HG02678 (cell line): ENCODE measurements around the gene ZNF761.
"Not testable (repeated sequence)": the region's sequence is repeated elsewhere in the genome, so short reads cannot be mapped to it uniquely, and the experiment has no call there.

Experiments
- ATAC-seq: cut with Tn5 transposase; IDR thresholded peaks from one replicate; pipeline ENCODE4 v1.9.1; 2021; ENCODE audit warnings: mild to moderate bottlenecking, moderate library complexity; ENCODE audit not compliant: unreplicated experiment

The ZNF761 gene

DNA sequence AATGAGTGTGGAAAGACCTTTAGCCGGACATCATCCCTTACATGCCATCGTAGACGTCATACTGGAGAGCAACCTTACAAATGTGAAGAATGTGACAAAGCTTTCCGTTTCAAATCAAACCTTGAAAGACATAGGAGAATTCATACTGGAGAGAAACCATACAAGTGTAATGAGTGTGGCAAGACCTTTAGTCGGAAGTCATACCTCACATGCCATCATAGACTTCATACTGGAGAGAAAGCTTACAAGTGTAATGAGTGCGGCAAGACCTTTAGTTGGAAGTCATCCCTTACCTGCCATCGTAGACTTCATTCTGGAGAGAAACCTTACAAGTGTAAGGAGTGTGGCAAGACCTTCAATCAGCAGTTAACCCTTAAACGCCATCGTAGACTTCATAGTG is 24.0 kb downstream of the ZNF761 start:
- ATAC-seq, result no peak

DNA sequence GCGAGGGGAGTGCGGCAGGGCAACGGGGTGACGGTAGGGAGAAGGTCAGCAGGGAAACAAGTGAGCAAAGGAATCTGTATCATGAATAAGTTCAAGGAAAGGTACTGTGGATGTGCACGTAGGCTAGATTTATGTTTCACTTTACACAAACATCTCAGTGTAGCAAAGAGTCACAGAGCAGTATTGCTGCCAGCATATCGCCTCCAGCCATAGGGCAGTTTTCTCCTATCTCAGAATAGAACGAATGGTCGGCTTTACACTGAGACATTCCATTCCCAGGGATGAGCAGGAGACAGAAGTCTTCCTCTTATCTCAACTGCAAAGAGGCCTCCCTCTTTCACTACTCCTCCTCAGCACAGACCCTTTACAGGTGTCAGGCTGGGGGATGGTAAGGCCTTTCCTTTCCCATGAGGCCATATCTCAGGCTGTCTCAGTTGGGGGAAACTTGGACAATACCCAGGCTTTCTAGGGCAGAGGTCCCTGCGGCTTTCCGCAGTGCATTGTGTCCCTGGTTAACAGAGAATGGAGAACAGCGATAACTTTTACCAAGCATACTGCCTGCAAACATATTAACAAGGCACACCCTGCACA is 28.4 kb downstream of the ZNF761 start:
- ATAC-seq, result not testable (repeated sequence)

DNA sequence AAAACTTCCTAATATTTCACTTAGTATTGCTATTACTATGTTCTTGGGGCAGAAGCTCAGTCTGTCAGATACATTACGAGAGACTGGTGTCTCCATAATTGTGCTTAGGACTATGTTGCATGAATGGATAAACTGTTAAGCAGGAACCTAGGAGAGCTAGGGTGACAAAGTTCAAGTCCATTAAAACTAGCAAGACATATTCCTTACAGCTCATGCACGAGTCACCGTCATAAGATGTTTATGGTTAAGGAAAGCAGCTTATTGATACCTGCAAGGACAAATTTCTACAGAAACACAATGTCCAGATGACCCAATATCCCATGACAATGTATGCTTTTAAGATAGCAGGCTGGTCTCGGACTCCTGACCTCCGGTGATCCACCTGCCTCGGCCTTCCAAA is 30.1 kb downstream of the ZNF761 start:
- no peak for ATAC-seq

DNA sequence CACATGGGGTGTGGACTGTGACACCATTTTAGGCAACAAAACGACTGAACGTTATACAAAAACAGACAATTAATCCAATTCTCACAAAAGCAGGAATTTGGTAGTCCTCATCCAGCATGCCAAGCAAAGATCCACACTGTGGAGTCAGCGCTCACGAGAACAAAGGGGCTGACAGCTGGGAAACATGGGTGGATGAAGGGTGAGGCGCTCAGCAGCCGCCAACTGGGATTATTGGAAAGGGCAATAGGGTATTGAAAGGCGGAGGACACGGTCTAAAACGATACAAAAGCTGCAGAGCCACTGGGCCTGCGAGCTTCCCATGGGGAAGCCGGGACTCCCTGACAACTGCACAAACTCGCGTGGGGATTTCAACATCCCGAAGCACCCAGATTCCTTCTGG is 31.1 kb downstream of the ZNF761 start:
- no peak for ATAC-seq

DNA sequence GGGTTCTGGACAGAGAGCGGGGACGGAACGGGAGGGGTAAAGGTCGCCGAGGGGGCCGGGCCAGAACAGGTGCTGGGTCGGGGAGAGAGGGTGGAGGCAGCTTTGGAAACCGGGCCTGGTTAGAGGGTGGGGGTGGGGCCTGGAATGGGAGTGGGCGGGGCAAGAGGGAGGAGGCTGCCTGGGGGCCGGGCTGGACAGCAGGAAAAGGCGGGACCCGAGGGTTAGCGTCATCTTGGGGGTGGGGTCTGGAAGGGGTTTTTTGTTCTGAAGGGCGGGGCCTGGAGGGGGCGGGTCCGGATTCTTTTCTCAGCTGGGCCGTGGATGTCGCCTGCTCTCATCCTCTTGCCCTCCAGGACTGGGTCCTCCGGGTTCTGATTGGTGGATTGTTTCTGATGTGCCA is 31.5 kb downstream of the ZNF761 start:
- no peak for ATAC-seq

DNA sequence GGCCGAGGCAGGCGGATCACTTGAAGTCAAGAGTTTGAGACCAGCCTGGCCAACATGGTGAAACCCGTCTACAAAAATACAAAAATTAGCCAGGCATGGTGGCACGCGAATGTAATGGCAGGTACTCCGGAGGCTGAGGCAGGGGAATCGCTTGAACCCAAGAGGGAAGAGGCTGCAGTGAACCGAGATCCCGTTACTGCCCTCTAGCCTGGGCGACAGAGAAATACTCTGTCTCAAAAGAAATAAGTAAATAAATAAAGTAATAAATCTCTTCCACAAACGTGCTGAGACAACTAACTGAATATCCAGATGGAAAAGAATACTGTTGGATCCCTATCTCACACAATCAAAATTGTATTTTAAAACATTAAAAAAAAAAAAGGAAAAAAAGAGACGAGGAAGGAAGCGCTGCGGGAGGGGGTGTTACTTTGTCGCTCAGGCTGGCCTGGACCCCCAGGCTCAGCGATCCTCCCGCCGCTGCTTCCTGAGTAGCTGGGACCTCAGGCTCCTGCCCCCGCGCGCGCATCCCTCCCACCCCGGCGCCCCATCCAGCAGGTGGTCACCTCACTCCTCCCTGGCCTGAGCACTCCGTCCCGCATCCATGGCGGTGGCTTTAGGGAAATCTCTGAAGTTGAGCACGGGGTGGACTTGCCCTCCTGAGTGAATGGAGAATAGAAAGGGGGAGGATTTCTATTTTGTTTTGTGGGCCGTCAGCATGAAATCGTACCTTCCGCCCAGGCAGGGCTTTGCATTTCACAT is 35.1 kb downstream of the ZNF761 start:
- no peak for ATAC-seq

DNA sequence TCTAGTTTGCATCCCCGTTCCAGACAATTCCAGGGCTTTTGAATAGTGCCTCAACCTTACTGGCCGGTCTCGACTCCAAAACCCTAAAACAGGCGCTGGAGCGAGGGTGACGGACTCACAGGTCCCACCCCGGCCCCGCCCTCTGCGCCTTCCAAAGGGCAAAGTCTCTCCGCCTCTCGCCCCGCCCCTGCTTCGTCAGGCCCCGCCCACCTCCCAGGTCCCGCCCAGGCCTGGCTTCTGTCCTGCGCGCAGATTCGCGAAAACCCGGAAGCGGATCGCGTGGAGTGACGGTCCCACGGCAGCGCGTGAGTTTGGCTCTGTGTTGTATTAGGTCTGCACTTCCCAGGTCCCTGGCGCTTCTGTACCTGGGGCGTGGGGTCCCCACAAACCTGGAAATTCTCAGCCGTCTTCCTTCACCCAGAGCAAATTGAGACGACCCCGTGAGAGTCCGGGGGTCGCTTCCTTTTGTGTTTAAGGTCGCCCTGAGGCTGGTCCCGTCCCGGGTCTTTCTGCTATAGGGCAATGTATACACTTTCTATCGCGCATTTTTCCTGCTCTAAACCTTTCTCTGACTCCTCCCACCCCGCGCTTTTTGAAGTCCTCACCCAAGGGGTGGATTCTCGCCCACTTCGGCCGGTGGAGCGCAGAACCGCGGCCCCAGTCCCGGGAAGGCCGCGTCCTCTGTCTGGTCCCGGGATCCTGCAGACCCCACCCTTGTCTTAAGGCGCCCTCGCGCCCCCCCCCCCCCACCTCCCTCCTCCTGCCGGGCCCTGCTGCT is 35.9 kb downstream of the ZNF761 start, which contains the start of gene ZNF813:
TSS of gene ZNF813 (plus strand) at position 249 of the 778 bp plus-strand sequence. CDS start 16,090 bp downstream, outside the sequence.
- ATAC-seq, result peak; percentile 91

DNA sequence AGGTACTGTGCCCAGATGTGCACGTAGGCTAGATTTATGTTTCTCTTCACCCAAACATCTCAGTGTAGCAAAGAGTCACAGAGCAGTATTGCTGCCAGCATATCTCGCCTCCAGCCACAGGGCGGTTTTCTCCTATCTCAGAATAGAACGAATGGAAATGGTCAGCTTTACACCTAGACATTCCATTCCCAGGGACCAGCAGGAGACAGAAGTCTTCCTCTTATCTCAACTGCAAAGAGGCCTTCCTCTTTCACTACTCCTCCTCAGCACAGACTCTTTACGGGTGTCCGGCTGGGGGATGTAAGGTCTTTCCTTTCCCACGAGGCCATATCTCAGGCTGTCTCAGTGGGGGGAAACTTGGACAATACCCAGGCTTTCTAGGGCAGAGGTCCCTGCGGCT is 36.8 kb downstream of the ZNF761 start:
- ATAC-seq, result not testable (repeated sequence)

DNA sequence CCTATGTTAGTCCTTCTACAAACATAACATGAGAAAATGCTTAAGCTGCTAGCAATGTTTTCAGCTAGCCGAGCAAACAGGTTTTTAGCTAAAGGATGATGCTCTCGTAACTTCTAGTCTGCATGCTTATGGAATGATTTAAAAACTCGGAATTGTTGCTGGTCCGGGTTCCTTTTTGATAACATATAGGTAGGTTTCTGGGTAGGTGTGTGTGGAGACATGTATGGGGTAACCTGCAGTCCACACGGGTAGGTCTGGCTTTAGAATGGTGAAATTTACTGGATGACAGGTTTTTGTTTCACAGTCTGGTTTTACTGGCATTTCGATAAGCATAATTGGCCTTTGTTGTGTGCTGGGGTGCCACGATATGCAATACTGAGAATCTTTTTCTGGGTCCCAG is 40.1 kb downstream of the ZNF761 start:
- ATAC-seq, result no peak

DNA sequence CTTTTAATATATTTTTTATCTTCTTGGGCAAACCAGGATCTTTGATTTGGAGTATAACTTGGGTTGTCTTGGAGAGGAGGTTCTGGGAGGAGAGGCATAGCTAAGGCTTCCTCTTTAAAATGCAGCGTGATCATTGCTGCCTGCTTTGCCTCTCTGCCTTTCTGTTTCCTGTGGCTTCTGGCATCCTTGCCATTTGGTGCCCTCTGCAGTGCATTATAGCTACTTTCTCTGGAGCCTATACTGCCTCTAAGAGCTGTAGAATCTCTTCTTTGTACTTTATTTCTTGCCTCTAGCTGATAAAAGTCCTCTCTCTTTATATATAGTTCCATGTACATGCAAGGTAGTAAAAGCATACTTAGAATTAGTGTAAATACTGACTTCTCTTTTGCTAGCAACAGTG is 43.0 kb downstream of the ZNF761 start:
- not testable (repeated sequence) for ATAC-seq

DNA sequence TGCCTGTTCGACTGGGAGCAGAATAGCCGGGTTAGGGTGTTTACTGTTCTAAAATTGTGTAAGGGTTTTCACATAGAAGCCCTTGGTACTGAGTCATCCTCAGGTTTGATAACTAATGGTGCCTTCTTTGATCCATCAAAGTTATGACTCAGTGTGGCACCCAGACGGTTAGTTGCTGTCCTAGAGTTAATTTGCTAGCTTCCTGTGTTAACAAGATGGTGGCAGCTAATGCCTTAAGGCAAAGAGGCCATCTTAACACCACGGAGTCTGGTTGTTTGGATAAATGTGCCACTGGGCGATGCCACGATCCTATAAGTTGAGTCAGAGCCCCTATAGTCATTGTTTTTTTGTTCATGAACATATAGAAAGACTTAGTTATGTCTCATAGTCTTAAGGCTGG is 43.7 kb downstream of the ZNF761 start:
- ATAC-seq, result not testable (repeated sequence)

DNA sequence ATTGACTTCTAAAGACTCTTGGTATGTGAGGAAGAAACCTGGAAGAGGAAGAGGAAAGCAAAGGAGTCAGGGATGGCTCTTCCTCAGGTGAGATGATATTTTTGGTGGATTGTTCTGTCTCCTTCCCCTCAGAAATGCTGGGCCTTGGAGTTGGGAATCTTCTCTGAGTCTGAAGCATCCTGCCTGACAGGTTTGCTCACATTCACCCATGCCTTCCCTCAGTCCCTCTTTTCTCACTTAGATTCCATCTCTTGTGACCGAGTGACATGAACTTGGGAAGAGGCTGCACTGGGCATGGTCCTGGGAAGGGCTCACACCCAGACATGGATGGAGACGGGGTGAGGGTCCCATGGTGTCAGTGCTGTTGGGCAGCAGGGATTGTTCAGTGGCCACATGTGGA is 52.0 kb downstream of the ZNF761 start:
- not testable (repeated sequence) for ATAC-seq

DNA sequence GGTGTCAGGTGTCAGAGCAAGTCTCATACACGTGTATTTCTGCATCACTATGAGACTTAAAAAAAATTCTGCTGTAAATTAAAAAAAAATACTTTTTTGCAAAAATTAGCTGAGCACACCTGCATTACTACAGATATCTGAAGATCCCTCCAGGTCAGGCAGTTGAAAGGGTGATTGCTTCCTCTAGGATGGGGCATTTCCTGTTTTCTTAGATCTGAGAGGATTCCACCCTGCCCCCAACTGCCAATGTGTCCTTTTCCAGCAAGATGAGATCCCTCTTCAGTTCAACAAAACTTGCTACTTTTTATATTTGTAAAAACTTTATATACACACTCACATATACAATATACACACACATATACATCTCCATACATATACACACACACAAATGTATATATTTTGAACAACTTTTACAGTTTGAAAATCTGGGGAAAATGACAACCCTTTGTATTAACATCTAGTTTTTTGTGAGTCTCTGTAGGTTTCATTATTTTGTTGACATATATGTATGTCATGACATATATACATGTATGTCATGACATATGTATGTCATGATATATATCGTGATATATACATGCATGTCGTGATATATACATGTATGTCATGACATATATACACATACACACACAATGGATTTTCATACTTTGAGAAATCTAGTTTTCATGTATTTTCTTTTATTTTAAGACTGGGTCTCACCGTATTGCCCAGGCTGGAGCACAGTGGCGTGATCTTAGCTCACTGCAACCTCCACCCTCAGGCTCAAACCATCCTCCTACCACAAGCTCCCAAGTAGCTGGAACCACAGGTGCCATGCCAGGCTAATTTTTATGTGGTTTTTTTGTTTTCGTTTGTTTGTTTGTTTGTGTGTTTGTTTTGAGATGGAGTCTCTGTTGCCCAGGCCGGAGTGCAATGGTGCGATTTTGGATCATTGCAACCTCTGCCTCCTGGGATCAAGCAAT is 53.5 kb downstream of the ZNF761 start:
- ATAC-seq, result no peak

DNA sequence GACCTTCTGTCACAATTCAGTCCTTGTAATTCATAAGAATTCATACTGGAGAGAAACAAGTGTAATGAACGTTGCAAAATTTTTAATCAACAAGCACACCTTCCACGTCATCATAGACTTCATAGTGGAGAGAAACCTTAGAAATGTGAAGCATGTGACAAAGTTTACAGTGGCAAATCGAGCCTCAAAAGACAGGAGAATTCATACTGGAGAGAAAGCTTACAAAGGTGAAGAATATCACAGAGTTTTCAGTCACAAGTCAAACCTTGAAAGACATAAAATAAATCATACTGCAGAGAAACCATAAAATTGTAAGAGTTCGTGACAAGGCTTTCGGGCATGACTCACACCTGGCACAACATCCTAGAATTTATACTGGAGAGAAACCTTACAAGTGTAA is 60.4 kb downstream of the ZNF761 start:
- no peak for ATAC-seq

DNA sequence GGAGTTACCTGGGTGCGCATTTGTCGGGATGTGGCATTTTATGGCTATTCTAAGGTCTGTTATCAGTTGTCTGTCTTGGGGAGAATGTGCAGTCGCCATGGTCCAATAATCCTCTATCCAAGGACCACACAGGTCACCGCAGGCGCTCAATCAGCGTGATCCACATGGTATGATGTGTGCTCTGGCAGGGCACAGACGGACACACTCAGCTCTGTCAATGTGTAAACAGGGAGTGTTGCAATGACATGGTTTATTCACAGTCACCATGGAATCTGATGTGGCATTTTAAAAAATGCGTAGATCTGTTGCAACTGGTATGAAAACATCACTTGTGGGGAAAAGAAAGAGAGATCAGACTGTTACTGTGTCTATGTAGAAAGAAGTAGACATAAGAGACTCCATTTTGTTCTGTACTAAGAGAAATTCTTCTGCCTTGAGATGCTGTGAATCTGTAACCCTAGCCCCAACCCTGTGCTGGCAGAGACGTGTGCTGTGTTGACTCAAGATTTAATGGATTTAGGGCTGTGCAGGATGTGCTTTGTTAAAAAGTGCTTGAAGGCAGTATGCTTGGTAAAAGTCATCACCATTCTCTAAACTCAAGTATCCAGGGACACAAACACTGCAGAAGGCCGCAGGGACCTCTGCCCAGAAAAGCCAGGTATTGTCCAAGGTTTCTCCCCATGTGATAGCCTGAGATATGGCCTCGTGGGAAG is 65.7 kb downstream of the ZNF761 start:
- ATAC-seq, result not testable (repeated sequence)

DNA sequence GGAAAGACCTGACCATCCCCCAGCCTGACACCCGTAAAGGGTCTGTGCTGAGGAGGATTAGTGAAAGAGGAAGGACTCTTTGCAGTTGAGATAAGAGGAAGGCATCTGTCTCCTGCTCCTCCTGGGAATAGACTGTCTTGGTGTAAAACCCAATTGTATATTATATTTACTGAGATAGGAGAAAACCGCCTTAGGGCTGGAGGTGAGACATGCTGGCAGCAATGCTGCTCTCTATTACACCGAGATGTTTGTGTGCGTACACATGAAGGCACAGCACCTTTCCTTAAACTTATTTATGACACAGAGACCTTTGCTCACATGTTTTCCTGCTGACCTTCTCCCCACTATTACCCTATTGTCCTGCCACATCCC is 66.2 kb downstream of the ZNF761 start:
- ATAC-seq, result not testable (repeated sequence)

DNA sequence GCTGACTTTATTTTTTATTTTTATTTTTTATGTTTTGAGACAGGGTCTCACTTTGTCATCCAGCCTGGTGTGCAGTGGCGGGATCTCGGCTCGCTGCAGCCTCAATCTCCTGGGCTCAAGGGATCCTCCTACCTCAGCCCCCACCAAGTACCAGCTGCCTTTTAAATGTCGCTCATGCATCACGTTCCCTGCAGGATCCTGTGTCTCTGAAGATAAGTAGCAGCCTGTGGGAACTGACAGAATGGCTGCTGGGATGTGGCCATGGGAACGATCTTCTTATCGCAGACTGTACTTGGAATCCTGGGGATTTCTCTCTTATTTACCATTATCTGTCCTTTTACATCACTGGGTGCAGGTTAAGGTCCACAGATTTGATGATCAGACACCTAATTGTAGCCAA is 71.4 kb downstream of the ZNF761 start:
- ATAC-seq, result not testable (repeated sequence)

DNA sequence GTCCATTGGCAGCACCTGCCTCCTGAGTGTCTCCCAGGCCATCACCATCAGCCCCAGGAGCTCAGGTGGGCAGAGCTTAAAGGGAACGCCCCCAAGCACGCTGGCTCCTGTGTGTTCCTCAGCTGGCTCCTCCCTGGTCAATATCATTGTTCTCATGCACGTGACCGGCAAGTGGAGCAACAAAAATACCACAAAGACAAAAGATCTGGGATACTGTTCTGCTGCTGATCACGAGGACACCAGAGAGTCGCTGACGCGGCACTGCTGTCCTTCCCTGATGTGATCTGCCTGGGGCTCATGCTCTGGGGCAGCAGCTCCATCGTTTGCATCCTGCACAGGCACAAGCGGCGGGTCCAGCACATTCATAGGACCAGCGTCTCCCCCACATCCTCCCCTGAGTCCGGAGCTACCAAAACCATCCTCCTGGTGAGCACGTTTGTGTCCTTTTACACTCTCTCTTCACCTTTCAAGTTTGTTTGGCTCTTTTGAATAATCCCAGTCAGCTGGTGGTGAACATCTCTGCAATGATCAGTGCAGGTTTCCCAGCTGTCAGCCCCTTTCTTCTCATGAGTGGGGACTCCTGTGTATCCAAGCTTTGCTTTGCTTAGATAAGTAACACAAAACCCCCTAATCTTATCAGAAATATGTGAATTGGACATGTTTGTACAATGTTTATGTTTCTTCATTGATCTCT is 72.0 kb downstream of the ZNF761 start:
- not testable (repeated sequence) for ATAC-seq

DNA sequence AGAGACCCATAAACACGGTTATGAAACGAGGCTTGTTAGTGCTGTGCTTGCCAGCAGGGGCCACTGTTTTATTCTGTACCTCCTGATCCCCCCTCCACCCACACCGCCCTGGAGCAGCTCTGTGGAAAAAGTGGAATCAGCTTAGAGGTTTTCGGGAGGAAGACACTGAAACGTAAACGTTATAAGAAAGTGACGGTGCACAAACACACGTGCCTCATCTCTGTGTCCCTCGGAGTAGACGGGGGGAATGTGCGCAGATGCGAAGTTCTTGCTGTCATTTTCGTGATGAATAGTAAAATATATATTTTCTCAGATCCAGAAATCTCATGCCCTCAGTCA is 72.5 kb downstream of the ZNF761 start:
- ATAC-seq, result not testable (repeated sequence)

DNA sequence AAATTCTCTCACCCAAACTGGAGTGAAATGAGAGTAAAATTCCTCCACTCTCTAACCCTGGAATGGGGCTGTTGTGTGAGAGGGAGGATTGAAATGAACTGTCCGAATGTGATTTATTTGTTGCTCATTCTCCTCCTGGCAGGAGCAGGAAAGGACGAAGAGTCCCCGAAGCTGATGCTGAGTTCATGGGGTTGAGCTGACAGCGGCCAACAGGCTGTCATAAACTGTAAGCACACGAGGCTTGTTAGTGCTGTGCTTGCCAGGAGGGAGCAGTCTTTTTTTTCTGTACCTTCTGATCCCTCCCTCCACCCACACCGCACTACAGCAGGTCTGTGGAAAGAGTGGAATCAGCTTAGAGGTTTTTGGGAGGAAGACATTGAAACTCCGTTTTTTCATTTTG is 73.1 kb downstream of the ZNF761 start:
- ATAC-seq, result no peak
